Spinal cord (tissue), 10 donors: ENCODE data around the gene FOXO6. TPM values are rescaled to one million over a fixed set of nuclear protein-coding genes. Genes with fewer than 3 reads are reported as not detected.
A peak's percentile ranks its signal among the peaks of the same experiment; 100 is the strongest.

ENCODE experiments used
- DNase-seq, 6 donors: peaks; one replicate each; pipeline versions ENCODE4 v3.0.0 to v3.0.0-alpha.2; 2013 to 2015; ENCODE audit warnings: low spot score in 6 of 6, low read depth in 4 of 6
- H3K27ac ChIP-seq: one replicate; pipeline ENCODE4 v1.5.1; 2013; ENCODE audit warnings: low read depth, low read length, control low read depth
- H3K27me3 ChIP-seq: one replicate; pipeline ENCODE4 v1.6.1; 2013; ENCODE audit warnings: low read length; ENCODE audit not compliant: control insufficient read depth, insufficient read depth
- H3K36me3 ChIP-seq: one replicate; pipeline ENCODE4 v1.6.1; 2013; ENCODE audit warnings: low read length; ENCODE audit not compliant: control insufficient read depth, insufficient read depth
- H3K4me1 ChIP-seq: one replicate; pipeline ENCODE4 v1.6.1; 2013; ENCODE audit warnings: low read length; ENCODE audit not compliant: control insufficient read depth, insufficient read depth
- H3K4me3 ChIP-seq: one replicate; pipeline ENCODE4 v1.5.1; 2013; ENCODE audit warnings: low read depth, low read length, control low read depth
- H3K9me3 ChIP-seq: one replicate; pipeline ENCODE4 v1.6.1; 2013; ENCODE audit warnings: low read length; ENCODE audit not compliant: control insufficient read depth, insufficient read depth
- WGBS: methylation state at CpG from one replicate; pipeline ENCODE4 v1.1.5; 2013; ENCODE audit warnings: missing lambda C conversion rate; ENCODE audit not compliant: insufficient coverage; 5-methylcytosine and 5-hydroxymethylcytosine counted together
- polyA plus RNA-seq, 2 donors: library from polyadenylated mRNA; unstranded; fragments of 120-200 nt; gene quantifications; one replicate each; pipeline ENCODE4 v1.2.1, GENCODE V29; 2013; ENCODE audit not compliant: insufficient read length in 2 of 2
- total RNA-seq, 2 donors: library from RNA; depleted of rRNA in 1 of 2; stranded (reverse); fragments of 120-200 nt in 1 of 2; fragments of >200 nt in 1 of 2; gene quantifications; one replicate each; pipeline versions ENCODE4 v1.2.3 to v1.2.4, GENCODE V29; 2013 to 2014
- donor health status: healthy.

Gene FOXO6
- total and polyA plus RNA-seq, 4 donors = 1.9 to 11.0 (median 5.9) TPM

DNA sequence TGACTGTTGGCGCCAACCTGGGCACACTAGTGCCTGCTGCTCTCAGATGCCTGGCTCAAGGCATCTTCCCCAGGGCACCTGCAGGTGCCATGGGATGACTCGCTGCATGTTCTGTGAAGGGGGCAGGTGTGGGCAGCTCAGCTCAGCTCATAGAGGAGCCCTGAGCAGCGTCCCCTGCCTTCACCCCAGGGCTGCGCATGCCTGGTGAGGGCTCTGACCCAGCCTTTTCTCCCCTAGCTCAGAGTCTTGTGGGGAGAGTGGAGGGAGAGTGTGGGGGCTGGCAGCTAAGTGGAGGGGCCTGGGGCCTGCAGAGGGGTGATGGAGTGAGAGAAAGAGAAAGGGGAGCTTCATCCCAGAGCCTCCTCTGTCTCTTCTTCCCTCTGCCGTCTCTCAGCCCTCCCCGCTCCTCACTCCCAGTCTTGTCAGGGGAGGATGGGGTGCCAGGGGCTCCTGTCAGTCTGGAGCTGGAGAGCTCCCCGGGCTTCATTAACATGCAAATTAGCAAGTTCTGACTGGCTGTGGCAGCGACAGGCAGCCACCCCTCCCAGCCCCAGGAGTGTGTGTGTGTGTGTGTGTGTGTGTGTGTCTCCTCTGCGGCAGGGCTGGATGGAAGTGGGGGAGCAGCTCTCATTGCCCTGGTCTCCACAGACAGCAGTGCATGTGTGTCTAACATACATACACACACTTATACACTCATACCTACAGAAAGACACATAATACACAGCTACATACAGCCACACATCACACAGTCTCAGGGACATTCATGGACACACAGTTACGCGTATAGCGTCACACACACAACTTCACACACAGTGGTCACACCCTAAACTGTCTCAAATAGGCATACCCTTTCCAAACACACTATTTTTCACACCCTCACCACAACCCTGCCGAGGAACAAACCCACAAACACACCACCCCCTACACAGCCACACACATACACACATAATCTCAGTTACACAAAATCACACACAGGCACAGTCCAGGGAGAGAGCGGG, 34.0 kb downstream of the FOXO6 start:
- Histone ChIP-seq H3K27ac (no peak overlapping the region), H3K4me3 (no peak overlapping the region), H3K27me3 (peaks cover 6% of the 10 kb centered on the region), H3K9me3 (no peaks in the 10 kb centered on the region), H3K36me3 (no peaks in the 10 kb centered on the region), H3K4me1 (peaks cover 86% of the 10 kb centered on the region)
- DNase-seq = peak in 4 of 6 donors; percentile 71 to 98 (median 83)
- WGBS = 47% methylated on average over 9 of the region's 14 CpGs

DNA sequence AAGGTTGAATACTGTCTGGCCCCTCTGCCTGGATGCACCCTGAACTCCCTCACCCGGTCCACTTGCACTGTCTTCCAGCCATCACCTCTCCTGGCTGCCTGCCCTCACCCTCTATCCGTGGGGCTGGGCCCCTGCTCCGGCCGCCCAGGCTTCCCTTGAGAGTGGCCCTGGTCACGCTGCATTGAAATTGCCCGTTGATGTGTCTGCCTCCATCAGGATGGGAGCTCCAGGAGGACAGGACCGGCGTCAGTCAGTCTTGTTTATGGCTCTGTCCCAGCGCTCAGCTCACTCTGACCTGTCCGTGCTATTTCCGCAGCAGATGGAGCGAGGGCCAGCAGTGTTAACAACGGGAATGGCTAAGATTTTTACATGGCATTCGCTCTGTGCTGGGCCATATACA, 34.9 kb downstream of the FOXO6 start:
- H3K27ac ChIP-seq = no peak overlapping the region
- H3K4me3 ChIP-seq = no peak overlapping the region
- H3K4me1 ChIP-seq = peaks cover 79% of the 10 kb centered on the region
- H3K27me3 ChIP-seq = peaks cover 6% of the 10 kb centered on the region
- no peaks in the 10 kb centered on the region for H3K9me3 ChIP-seq
- DNase-seq = no peak
- no peaks in the 10 kb centered on the region for H3K36me3 ChIP-seq
- 39% methylated on average over 14 of the region's 14 CpGs for WGBS

DNA sequence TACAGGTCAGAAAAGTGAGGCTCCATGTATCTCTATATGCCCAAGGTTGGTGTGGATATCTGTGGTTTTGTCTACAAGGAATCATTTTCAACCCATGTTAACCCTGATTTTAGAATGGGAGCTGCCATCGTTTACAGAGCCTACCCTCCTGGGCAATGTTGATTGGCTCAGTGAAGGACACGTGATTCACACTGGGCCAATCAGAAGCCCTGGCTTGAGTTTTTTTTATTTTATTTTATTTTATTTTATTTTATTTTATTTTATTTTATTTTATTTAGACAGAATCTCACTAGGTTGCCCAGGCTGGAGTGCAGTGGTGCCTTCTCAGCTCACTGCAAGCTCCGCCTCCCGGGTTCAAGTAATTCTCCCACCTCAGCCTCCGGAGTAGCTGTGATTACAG, 35.8 kb downstream of the FOXO6 start:
- Histone ChIP-seq H3K9me3 (no peaks in the 10 kb centered on the region), H3K27me3 (peaks cover 6% of the 10 kb centered on the region), H3K36me3 (no peaks in the 10 kb centered on the region), H3K4me3 (no peak overlapping the region), H3K27ac (no peak overlapping the region), H3K4me1 (peaks cover 70% of the 10 kb centered on the region)
- no peak for DNase-seq
- 80% methylated on average over 3 of the region's 5 CpGs for WGBS

GRCh38 chr1:41397753-41398330, 36.6 kb downstream of the FOXO6 start:
- peak in 2 of 6 donors; percentile 66 to 71 for DNase-seq
- peaks cover 70% of the 10 kb centered on the region for H3K4me1 ChIP-seq

GRCh38 chr1:41399145-41399795, 38.0 kb downstream of the FOXO6 start:
- Histone ChIP-seq H3K4me1 (peaks cover 62% of the 10 kb centered on the region), H3K27me3 (peaks cover 6% of the 10 kb centered on the region), H3K27ac (peak overlapping the region; percentile 43), H3K36me3 (no peaks in the 10 kb centered on the region), H3K4me3 (no peak overlapping the region), H3K9me3 (no peaks in the 10 kb centered on the region)
- WGBS = 14% methylated on average over 3 of the region's 13 CpGs
- peak in 3 of 6 donors; percentile 68 to 94 (median 92) for DNase-seq

More at GRCh38 chr1:41397753-41398330, 36.6 kb downstream of the FOXO6 start:
- Histone ChIP-seq H3K9me3 (no peaks in the 10 kb centered on the region), H3K27ac (no peak overlapping the region), H3K4me3 (no peak overlapping the region), H3K36me3 (no peaks in the 10 kb centered on the region), H3K27me3 (peaks cover 6% of the 10 kb centered on the region)
- WGBS = 60% methylated on average over 3 of the region's 3 CpGs

DNA sequence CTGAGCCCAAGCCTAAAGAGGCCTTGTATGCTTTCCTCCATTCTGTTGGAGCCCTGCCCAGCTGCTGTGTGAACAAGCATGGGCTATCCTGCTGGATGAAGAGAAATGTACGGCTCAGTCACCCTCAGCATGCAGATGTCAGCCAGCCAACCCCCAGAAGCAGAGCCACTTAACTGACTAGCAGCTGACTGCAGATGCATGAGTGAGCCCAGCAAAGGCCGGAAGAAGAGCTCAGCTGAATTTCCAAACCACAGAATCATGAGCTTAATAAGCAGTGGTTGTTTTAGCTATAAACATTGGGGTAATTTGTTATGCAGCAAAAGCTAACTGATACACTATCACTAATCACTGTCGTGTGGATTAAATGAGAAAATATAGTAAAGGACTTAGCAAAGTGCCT, 39.0 kb downstream of the FOXO6 start:
- H3K27me3 ChIP-seq = no peaks in the 10 kb centered on the region
- H3K27ac ChIP-seq = peak overlapping the region; percentile 21
- H3K4me3 ChIP-seq = no peak overlapping the region
- H3K9me3 ChIP-seq = no peaks in the 10 kb centered on the region
- DNase-seq = peak in 2 of 6 donors; percentile 81 to 84
- H3K36me3 ChIP-seq = no peaks in the 10 kb centered on the region
- WGBS = 22% methylated on average over 1 of the region's 3 CpGs
- peaks cover 62% of the 10 kb centered on the region for H3K4me1 ChIP-seq

GRCh38 chr1:41401899-41402298, 40.7 kb downstream of the FOXO6 start:
- WGBS = 100% methylated on average over 1 of the region's 2 CpGs
- H3K4me3 ChIP-seq = no peak overlapping the region
- no peaks in the 10 kb centered on the region for H3K36me3 ChIP-seq
- H3K4me1 ChIP-seq = peaks cover 52% of the 10 kb centered on the region
- no peak overlapping the region for H3K27ac ChIP-seq
- H3K9me3 ChIP-seq = no peaks in the 10 kb centered on the region
- DNase-seq = no peak
- H3K27me3 ChIP-seq = no peaks in the 10 kb centered on the region

DNA sequence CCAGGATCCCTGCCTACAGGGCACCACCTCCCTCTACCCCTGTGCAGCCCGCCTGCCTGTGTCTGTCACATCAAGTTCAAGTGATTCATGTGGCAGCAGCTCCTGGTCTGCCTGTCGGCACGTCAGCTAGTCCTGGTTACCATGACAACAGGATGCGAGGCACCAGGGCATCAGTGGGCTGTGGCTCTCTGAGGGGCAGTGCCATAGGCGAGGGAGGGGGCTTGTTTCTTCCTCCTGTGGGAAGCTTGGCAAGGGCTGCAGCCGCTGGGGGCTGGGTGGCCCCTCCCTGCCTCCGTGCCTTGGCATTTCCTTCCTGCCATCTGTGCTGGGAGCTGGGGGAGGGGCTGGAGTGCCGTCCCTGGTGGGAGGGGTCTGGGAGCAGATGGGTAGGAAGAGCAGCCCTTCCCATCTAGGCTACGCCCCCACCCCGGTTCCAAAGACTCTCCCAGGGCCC, 43.1 kb downstream of the FOXO6 start:
- Histone ChIP-seq H3K4me3 (no peak overlapping the region), H3K27ac (no peak overlapping the region), H3K9me3 (no peaks in the 10 kb centered on the region), H3K36me3 (no peaks in the 10 kb centered on the region), H3K4me1 (peaks cover 36% of the 10 kb centered on the region), H3K27me3 (no peaks in the 10 kb centered on the region)
- 0% methylated on average over 6 of the region's 10 CpGs for WGBS
- DNase-seq = peak in 3 of 6 donors; percentile 76 to 97 (median 96)

DNA sequence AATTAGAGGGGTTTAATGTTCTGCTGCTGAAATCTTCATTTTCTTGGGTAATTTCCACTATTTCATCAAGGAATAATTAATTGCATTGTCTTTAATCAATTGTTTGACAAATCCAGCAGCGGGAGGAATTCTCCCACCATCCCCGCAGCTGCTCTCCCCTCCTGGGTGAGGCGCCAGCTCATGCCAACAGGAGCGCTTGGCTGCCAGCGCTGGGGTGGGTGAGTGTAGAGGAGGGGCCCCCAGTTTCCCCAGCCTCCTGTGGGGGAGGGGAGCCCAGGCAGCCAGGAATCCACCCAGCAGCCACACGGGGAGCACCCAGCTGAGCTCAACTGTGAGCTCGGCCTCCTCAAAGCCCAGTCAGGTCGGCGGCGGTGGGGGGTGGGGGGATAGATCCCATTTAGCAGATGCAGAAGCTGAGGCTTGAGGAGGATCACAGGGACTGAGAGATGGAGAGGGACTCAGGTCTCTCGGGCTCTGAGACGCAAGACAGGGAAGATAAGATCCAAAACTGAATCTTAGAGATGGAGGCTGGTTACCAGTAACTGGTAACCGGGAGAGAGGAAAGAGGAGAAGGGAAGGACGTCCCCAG, 46.5 kb downstream of the FOXO6 start:
- H3K4me1 ChIP-seq = peaks cover 25% of the 10 kb centered on the region
- H3K36me3 ChIP-seq = no peaks in the 10 kb centered on the region
- H3K4me3 ChIP-seq = no peak overlapping the region
- DNase-seq = peak in 2 of 6 donors; percentile 66 to 82
- H3K9me3 ChIP-seq = no peaks in the 10 kb centered on the region
- no peak overlapping the region for H3K27ac ChIP-seq
- WGBS = 47% methylated on average over 12 of the region's 14 CpGs
- H3K27me3 ChIP-seq = peaks cover 2% of the 10 kb centered on the region
